ENCODE results near the gene ITSN1. TPM values are rescaled to one million over a fixed set of nuclear protein-coding genes. Genes with fewer than 3 reads are reported as not detected.

ITSN1 gene
- total RNA-seq, 1 experiment from 2014 or later = 50.3 TPM

DNA sequence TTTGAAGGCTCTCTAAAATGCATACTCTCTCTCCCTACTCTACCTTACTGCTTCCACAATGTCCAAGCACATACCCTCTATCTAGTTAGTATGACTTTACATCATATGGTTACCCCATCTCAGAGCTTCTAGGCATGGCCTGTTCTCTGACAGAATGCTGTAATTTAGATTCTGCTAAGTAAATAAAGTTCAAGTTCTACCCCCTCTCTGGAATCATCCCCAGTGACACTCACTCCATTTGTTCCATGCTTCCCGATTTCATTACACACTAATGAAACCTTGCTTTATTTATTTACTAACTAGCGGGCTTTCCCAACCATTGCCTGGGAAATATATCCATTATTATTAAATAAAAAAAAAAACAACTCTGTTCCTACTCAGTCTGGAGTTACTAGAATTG lies 8.0 kb upstream of the ITSN1 start:
- ATAC-seq = no peak
- no TSS peak for BruUV-seq (replicated peaks)
- TF ChIP-seq, protein P1, sequence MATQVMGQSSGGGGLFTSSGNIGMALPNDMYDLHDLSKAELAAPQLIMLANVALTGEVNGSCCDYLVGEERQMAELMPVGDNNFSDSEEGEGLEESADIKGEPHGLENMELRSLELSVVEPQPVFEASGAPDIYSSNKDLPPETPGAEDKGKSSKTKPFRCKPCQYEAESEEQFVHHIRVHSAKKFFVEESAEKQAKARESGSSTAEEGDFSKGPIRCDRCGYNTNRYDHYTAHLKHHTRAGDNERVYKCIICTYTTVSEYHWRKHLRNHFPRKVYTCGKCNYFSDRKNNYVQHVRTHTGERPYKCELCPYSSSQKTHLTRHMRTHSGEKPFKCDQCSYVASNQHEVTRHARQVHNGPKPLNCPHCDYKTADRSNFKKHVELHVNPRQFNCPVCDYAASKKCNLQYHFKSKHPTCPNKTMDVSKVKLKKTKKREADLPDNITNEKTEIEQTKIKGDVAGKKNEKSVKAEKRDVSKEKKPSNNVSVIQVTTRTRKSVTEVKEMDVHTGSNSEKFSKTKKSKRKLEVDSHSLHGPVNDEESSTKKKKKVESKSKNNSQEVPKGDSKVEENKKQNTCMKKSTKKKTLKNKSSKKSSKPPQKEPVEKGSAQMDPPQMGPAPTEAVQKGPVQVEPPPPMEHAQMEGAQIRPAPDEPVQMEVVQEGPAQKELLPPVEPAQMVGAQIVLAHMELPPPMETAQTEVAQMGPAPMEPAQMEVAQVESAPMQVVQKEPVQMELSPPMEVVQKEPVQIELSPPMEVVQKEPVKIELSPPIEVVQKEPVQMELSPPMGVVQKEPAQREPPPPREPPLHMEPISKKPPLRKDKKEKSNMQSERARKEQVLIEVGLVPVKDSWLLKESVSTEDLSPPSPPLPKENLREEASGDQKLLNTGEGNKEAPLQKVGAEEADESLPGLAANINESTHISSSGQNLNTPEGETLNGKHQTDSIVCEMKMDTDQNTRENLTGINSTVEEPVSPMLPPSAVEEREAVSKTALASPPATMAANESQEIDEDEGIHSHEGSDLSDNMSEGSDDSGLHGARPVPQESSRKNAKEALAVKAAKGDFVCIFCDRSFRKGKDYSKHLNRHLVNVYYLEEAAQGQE (IDR thresholded peaks at IDR 0.05; ENCODE audit: insufficient read depth in 1 of 2, low read depth in 2 of 2, low read length in 1 of 2) = no peak
- TF ChIP-seq POLR2AphosphoS5 (IDR thresholded peaks at IDR 0.05; ENCODE audit: low read depth, low read length) (no peak), TCF7L2 (IDR thresholded peaks at IDR 0.05; ENCODE audit: low read depth, low read length) (no peak), SIN3A (IDR thresholded peaks at IDR 0.05; ENCODE audit: borderline replicate concordance, insufficient read depth, low read depth, low read length) (no peak)
- TF ChIP-seq, protein P2, sequence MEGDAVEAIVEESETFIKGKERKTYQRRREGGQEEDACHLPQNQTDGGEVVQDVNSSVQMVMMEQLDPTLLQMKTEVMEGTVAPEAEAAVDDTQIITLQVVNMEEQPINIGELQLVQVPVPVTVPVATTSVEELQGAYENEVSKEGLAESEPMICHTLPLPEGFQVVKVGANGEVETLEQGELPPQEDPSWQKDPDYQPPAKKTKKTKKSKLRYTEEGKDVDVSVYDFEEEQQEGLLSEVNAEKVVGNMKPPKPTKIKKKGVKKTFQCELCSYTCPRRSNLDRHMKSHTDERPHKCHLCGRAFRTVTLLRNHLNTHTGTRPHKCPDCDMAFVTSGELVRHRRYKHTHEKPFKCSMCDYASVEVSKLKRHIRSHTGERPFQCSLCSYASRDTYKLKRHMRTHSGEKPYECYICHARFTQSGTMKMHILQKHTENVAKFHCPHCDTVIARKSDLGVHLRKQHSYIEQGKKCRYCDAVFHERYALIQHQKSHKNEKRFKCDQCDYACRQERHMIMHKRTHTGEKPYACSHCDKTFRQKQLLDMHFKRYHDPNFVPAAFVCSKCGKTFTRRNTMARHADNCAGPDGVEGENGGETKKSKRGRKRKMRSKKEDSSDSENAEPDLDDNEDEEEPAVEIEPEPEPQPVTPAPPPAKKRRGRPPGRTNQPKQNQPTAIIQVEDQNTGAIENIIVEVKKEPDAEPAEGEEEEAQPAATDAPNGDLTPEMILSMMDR (IDR thresholded peaks at IDR 0.05) = no peak
- intact Hi-C loops (cut with micrococcal nuclease; ENCODE audit: unreplicated experiment) (no loop called here), in situ Hi-C loops (cut with HindIII; ENCODE audit: low pct_unique_long_range_greater_than_20kb, low sequenced_read_pairs) (no loop called here)
- Histone ChIP-seq H3K4me3 (ENCODE audit: low read depth in 2 of 2, low read length in 2 of 2) (no peak overlapping the region), H3K4me1 (ENCODE audit: control insufficient read depth, insufficient read depth, low read length) (no peaks in the 10 kb centered on the region), H3K36me3 (ENCODE audit: control insufficient read depth, insufficient read depth, low read length) (peaks cover 2% of the 10 kb centered on the region), H3K9me3 (ENCODE audit: control insufficient read depth, insufficient read depth, low read depth, low read length) (no peaks in the 10 kb centered on the region), H3K27me3 (ENCODE audit: control insufficient read depth, insufficient read depth, low read length) (no peaks in the 10 kb centered on the region), H3K27ac (ENCODE audit: low read length) (no peak overlapping the region)
- no peak for DNase-seq (ENCODE audit: low read depth, low spot score)
- ChIA-PET CTCF (no interaction called here), POLR2A (interaction anchor here (0.7 kb wide), 1 partner anchor 77 kb away, joined by 3 read pairs; no protein-coding TSS in a partner anchor)

DNA sequence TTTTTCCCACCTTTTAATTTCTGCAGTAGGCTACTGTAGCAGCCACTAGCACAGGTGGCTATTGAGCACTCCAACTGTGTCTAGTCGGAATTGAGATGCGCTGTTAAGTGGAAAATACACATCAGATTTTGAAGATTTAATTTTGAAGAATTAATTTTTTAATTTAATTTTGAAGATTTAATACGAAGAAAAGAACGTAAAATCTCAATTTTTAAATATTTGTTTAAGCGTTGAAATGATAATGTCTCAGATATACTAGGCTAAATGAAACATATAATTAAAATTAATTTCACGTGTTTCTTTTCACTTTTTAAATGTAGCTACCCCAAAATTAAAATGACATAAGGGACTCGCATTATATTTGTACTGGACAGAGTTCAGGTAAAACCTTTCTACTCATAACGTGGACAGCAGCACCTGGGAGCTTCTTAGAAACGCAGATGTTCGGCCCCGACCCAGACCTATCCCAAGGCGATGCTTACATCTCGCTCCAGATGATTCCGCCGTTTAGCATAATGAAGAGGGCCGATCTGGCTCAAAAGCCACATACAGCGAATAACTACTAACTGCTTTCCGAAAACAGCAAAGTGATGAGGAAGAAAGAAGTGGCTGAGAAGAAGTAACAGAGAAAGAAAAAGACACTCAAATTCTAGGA lies 1.5 kb upstream of the ITSN1 start:
- H3K4me3 ChIP-seq (ENCODE audit: low read depth in 2 of 2, low read length in 2 of 2) = peak overlapping the region; percentile 75 to 81
- no peaks in the 10 kb centered on the region for H3K9me3 ChIP-seq (ENCODE audit: control insufficient read depth, insufficient read depth, low read depth, low read length)
- BruUV-seq (replicated peaks) = TSS peak; percentile 90
- CTCF ChIA-PET = no interaction called here
- H3K27ac ChIP-seq (ENCODE audit: low read length) = peak overlapping the region; percentile 97
- intact Hi-C loops (cut with micrococcal nuclease; ENCODE audit: unreplicated experiment) (no loop called here), in situ Hi-C loops (cut with HindIII; ENCODE audit: low pct_unique_long_range_greater_than_20kb, low sequenced_read_pairs) (no loop called here)
- POLR2A ChIA-PET = no interaction called here
- TF ChIP-seq, protein P2 (IDR thresholded peaks at IDR 0.05) = no peak
- TF ChIP-seq POLR2AphosphoS5 (IDR thresholded peaks at IDR 0.05; ENCODE audit: low read depth, low read length) (no peak; the same call in 1 of the 2 replicates), TCF7L2 (IDR thresholded peaks at IDR 0.05; ENCODE audit: low read depth, low read length) (no peak), SIN3A (IDR thresholded peaks at IDR 0.05; ENCODE audit: borderline replicate concordance, insufficient read depth, low read depth, low read length) (no peak)
- TF ChIP-seq, protein P1 (IDR thresholded peaks at IDR 0.05; ENCODE audit: insufficient read depth in 1 of 2, low read depth in 2 of 2, low read length in 1 of 2) = no peak
- DNase-seq (ENCODE audit: low read depth, low spot score) = no peak
- no peak for ATAC-seq
- peaks cover 18% of the 10 kb centered on the region for H3K4me1 ChIP-seq (ENCODE audit: control insufficient read depth, insufficient read depth, low read length)
- H3K36me3 ChIP-seq (ENCODE audit: control insufficient read depth, insufficient read depth, low read length) = no peaks in the 10 kb centered on the region; the same call in none of the 2 replicates
- no peaks in the 10 kb centered on the region for H3K27me3 ChIP-seq (ENCODE audit: control insufficient read depth, insufficient read depth, low read length)
